Erythroblast (primary cell): Measurements from ENCODE around the gene PPP2R2C.

Source experiments
- DNase-seq, 2 experiments: peaks; one replicate each; lab custom pipeline; 2025; lab: John Stamatoyannopoulos, UW
- GATA1 ChIP-seq: IDR thresholded peaks from 2 replicates; pipeline ENCODE4 v1.6.1; 2011; ENCODE audit warnings: low read depth, mild to moderate bottlenecking, control low read depth, low read length, moderate library complexity
- POLR2A ChIP-seq: IDR thresholded peaks from 2 replicates; pipeline ENCODE4 v1.6.1; 2011; ENCODE audit warnings: mild to moderate bottlenecking, low read length

PPP2R2C gene

GRCh38 chr4:6393544-6394475 is 78.6 kb downstream of the PPP2R2C start:
- TF ChIP-seq POLR2A (no peak), GATA1 (no peak)
- no peak for DNase-seq

DNA sequence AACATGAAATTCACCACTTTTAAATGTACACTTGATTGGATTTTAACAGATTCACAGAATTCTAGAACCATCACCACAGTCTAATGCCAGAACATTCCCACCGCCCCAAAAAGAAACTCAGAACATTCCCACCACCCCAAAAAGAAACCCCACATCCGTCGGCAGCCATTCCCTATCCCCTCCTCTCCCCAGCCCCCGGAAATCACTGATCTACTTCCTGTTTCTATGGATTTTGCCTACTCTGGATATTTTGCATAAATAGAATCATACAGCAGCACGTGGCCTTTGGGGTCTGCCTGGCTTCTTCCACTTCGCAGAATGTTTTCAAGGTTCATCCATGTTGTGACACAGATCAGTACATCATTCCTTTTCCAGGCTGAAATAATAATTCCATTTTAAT is 79.3 kb downstream of the PPP2R2C start:
- no peak for DNase-seq
- TF ChIP-seq POLR2A (no peak), GATA1 (no peak)

GRCh38 chr4:6392407-6392806 is 80.0 kb downstream of the PPP2R2C start:
- TF ChIP-seq POLR2A: no peak
- TF ChIP-seq GATA1: no peak
- no peak for DNase-seq

DNA sequence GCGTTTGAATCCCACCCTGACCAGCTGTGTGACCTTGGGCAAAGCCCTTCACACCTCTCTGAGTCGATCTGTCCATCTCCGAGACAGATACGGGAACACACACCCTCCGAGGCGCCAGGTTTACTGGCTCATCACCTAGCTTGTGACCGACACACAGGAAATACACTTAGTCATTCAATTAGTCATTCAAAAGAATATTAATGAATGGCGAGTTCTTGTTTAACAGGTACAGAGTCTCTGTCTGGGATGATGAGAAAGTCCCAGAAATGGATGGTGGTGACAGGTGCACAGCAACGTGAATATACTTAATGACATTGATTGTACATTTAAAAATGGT is 80.6 kb downstream of the PPP2R2C start:
- no peak for DNase-seq
- no peak for TF ChIP-seq GATA1

DNA sequence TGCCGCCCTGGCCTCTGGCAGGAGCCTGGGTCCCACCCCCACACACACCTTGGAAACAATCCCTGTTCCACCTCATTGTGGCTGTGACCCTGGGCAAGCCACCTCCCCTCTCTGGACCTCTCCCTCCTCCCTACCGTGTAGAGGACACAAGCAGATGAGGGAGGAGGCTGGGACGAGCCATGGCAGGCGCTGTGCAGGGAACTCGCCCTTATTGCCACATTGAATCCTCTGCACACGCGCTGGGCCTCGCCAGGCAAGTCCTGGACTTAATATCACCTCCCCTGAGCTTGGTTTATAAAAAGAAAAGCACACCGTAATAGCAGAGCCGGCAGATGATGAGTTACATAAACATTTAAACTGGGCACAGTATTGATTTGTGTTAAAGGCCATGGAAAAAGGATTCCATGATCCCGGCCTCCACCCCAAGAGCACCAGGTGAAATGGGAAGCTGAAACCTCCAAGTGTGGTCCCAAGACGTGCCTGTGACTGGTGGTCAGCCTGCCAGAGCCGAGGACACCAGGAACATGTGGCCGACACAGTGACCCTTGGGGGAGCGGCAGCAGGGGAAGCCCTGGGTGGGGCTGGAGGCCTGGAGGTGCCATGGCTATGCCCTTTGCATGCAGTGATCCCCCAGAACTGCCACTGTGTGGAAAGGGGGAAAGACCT is 81.1 kb downstream of the PPP2R2C start:
- no peak for TF ChIP-seq POLR2A
- no peak for DNase-seq

DNA sequence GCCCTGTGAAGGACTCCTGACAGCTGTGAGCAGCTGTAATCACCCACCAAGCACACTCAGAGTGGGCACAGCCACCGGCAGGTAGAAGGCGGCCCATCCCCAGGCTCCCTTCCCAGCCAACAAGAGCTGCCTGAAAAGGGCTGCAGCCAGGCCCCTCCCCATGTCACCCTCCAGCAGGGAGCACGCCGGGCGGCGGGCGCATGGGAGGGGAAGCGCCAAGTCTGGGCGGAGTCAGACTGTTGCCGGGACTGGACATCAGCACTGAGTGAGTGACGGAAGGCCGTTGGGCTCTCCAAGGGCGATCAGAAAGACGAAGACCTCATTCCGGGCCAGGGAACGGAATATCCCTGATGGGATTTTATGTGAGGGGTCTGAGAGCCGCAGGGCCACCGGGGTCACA is 82.1 kb downstream of the PPP2R2C start:
- DNase-seq: no peak

DNA sequence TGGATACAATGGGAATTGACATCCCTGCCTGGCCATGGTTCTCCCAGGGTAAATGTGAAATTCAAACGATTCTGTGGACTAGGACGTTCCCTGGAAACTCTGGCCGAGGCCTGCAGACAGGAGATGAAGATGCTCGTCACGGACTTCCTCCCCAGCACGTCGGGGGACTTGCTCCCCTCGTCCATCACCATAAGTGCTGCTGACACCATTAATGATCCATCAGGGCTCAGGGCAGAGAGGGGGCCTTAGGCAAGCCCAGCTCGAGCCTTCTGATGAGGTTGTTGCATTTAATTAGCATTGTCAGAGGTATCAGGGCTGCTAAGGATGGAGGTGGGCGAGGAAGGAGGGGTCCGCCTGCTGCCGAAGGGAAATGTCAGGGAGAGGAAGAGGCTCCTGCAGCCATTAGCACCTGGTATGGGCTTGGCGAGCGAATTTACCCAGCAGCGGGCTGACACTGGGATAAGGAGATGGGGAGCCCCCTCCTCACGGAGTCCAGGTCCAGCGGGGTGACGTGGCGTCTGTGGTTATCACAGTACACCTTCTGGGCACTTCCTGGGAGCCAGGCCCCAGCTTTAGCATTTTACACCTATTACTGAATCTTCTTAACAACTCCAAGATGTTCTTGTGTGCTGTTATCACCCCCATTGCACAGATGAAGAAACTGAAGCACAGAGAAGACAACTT is 83.1 kb downstream of the PPP2R2C start:
- TF ChIP-seq POLR2A: no peak
- no peak for TF ChIP-seq GATA1
- DNase-seq: no peak

More for the DNA sequence above, 82.1 kb downstream of the PPP2R2C start:
- no peak for TF ChIP-seq GATA1
- no peak for TF ChIP-seq POLR2A

DNA sequence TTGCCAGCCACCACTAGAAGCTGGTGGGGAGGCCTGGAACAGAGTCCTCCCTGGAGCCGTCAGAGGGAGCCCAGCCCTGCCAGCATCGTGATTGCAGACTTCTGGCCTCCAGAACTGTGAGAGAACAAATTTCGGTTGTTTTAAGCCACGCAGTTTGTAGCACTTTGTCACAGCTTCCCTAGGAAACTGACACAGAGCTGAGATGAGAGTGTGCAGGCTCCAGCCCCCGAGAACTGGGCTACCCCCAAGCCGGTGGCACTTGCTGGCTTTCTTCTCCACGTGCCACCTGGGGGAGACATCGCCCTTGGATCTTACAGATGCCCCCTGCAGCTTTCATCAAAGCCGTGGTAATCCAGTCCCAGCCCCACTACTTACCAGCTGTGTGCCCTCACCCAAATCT is 83.7 kb downstream of the PPP2R2C start:
- TF ChIP-seq GATA1: no peak
- TF ChIP-seq POLR2A: no peak
- DNase-seq: no peak

- no peak for TF ChIP-seq POLR2A
- no peak for TF ChIP-seq GATA1
- no peak for DNase-seq
Observed at GRCh38 chr4:6387946-6388345, 84.5 kb downstream of the PPP2R2C start.

DNA sequence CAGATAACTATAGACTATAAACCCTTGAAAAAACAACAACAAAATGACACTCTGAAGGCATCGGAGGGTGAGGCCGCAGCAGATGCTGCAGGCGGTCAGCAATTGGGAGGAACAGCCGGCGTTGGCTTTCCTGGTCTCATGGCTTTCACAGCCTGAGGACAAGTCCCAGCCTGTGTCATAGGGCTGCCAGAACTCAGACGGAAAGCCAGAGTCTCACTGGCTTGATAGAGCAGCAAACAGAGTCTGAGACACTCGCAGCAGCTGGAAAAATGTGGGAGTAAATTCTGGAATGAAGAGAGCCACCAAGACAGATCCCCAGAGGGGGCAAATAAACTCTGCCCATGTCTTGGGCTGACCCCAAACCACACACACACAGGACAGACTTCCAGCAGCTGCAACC is 86.3 kb downstream of the PPP2R2C start:
- DNase-seq: no peak
- TF ChIP-seq POLR2A: no peak
- TF ChIP-seq GATA1: no peak

- no peak for TF ChIP-seq POLR2A
- TF ChIP-seq GATA1: no peak
- no peak for DNase-seq
Observed at GRCh38 chr4:6385288-6385687, 87.1 kb downstream of the PPP2R2C start.

DNA sequence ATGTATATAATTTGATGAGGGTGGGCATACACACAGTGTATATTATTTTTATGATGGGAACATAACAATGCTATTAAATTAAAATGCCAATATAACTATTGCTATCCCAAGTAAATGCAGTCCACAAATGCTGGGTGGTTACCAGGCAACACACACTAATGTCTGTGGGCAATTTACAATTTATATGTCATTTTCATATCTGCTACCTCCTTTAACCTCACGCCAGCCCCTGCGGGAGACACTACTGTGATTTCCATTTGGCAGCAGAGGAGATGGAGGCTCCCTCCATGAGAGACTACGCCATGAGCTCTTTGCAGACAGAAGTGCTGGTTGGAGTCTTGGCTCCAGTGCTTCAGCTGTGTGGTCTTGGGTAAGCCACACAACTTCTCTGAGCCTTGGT is 87.9 kb downstream of the PPP2R2C start:
- no peak for DNase-seq
- TF ChIP-seq GATA1 (no peak), POLR2A (no peak)

GRCh38 chr4:6383929-6384328 is 88.5 kb downstream of the PPP2R2C start:
- DNase-seq: no peak
- TF ChIP-seq POLR2A (no peak), GATA1 (no peak)

DNA sequence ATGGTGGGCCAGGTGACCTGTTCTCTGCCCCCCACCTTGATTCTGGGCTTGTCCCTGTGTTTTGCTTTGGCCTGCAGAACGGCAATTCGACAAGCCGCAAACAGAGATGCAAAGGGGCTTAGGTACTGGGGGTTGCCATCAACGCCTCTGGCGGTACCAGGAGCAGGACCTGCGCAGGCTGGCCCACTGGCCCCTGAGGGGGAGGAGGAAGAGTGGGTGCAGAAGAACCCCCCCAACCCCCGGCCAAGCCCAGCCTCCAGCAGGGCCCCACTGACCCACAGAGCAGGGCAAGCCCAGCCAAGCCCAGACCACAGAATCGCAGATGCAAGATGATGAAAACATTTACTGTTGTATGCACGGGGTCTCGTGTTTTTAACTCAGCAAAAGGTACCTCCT is 89.4 kb downstream of the PPP2R2C start:
- TF ChIP-seq POLR2A: no peak
- no peak for TF ChIP-seq GATA1
- DNase-seq: no peak
